Adrenal gland (tissue), 19 donors: ENCODE data around the gene TSSK3. TPM values are rescaled to one million over a fixed set of nuclear protein-coding genes. Genes with fewer than 3 reads are reported as not detected.

ENCODE experiments used
- DNase-seq, 7 donors: peaks; one replicate each; pipeline ENCODE4 v3.0.0-alpha.2; 2019 to 2020
- H3K27ac ChIP-seq, 5 donors: fragments of 200-600 bp; sonication (generic) in 4 of 5; 1 replicate in 3 of 5; 2 replicates in 2 of 5; pipeline versions ENCODE4 v1.5.1 to v1.8.0; 2016 to 2020; ENCODE audit warnings: mild to moderate bottlenecking in 1 of 5
- H3K27me3 ChIP-seq: fragments of 200-600 bp; 2 replicates; pipeline ENCODE4 v1.8.0; 2021
- H3K36me3 ChIP-seq, 2 donors: fragments of 200-600 bp; replicated peaks in 1 of 2; 1 replicate in 1 of 2; 2 replicates in 1 of 2; pipeline versions ENCODE4 v1.5.1 to v1.8.0; 2018 to 2022
- H3K4me1 ChIP-seq, 2 donors: fragments of 200-600 bp; replicated peaks in 1 of 2; 1 replicate in 1 of 2; 2 replicates in 1 of 2; pipeline versions ENCODE4 v1.5.1 to v1.8.0; 2018 to 2021
- H3K4me3 ChIP-seq, 4 donors: fragments of 200-600 bp; sonication (generic) in 3 of 4; one replicate each; pipeline ENCODE4 v1.5.1; 2016 to 2018
- H3K9me3 ChIP-seq, 3 donors: fragments of 200-600 bp; sonication (generic) in 1 of 3; replicated peaks in 1 of 3; 1 replicate in 2 of 3; 2 replicates in 1 of 3; pipeline versions ENCODE4 v1.5.1 to v1.8.0; 2016 to 2021
- CTCF ChIP-seq, 6 experiments: fragments of 450-650 bp in 4 of 6; fragments of 200-600 bp in 2 of 6; sonication (generic) in 1 of 6; IDR thresholded peaks; 1 replicate in 5 of 6; 2 replicates in 1 of 6; pipeline versions ENCODE4 v1.5.1 to v1.8.0; 2016 to 2021; ENCODE audit warnings: antibody characterized with exemption in 6 of 6, mild to moderate bottlenecking in 2 of 6, moderate library complexity in 1 of 6
- POLR2A ChIP-seq, 2 donors: fragments of 450-650 bp; IDR thresholded peaks; one replicate each; pipeline ENCODE4 v1.6.1; 2017; ENCODE audit warnings: antibody characterized with exemption in 2 of 2, mild to moderate bottlenecking in 2 of 2, moderate library complexity in 1 of 2
- WGBS, 4 donors: extraction: QIAGEN DNeasy Blood & Tissue Kit in 2 of 4; methylation state at CpG; one replicate each; pipeline versions ENCODE4 v1.1.5 to v1.1.7; 2013 to 2017; 5-methylcytosine and 5-hydroxymethylcytosine counted together
- intact Hi-C, 2 donors: fragments of 100-400 bp; cut with DNase I; formaldehyde crosslinking; loops; one replicate each; pipeline versions ENCODE4 v1.14.1 to v1.15.0; 2022 to 2023
- long read RNA-seq, 10 donors: library from polyadenylated mRNA in 3 of 10; unstranded in 2 of 10; stranded (forward) in 1 of 10; transcript quantifications; one replicate each; pipeline ENCODE4 v2.0.0 and lab custom pipeline, GENCODE V29; 2021 to 2026
- polyA plus RNA-seq, 3 donors: library from polyadenylated mRNA; stranded (reverse); fragments of 200-250 nt in 2 of 3; fragments of 350-450 nt in 1 of 3; fragmentation: Illumina TruSeq in 1 of 3; extraction: RNeasy Lipid Tissue Mini Kit (QIAGEN cat#74804) in 1 of 3; gene quantifications; one replicate each; pipeline ENCODE4 v1.2.3, GENCODE V29; 2013 to 2014
- total RNA-seq, 9 donors: library from RNA; depleted of rRNA in 4 of 9; stranded (reverse); fragments of >200 nt in 4 of 9; fragments of 120-200 nt in 1 of 9; fragmentation: NEBNext Ultra II Directional in 1 of 9; extraction: Animal tissue kit (Norgen Biotek cat#: 25700) in 1 of 9; gene quantifications; one replicate each; pipeline versions ENCODE4 v1.1.0 to v1.2.4, GENCODE V29; 2013 to 2023
- donor health status: healthy with polysubstance abuse.
- donor health status: Bipolar disorder and iron deficiency.
- donor health status: DM: yes; HTN: yes; CAD: no.
- donor health status: DM: no; HTN: no; CAD: no.
- donor health status: DM: no; HTN: no; CAD: no.
- donor health status: DM: yes; HTN: yes; CAD: no.

Gene TSSK3
- total RNA-seq (1 to 10 TPM in 6 of 9 donors, under 1 TPM in 2, not detected in 1; 0.69 to 5.3 (median 2.1) TPM), polyA plus RNA-seq (1 to 10 TPM in 2 of 3 donors, under 1 TPM in 1; 0.84 to 2.1 (median 1.2) TPM)
- long read RNA-seq, donor 1: 0 reads
- long read RNA-seq, donor 2, partial matches to known transcripts: 5 of 5 reads
- long read RNA-seq, donor 2, other reads (novel, unspliced or antisense): 0 of 5 reads
- long read RNA-seq, donor 3, partial matches to known transcripts: 0 of 5 reads
- long read RNA-seq, donor 3, other reads (novel, unspliced or antisense): 5 of 5 reads
- long read RNA-seq, donor 4: 0 reads
- long read RNA-seq, donor 5, partial matches to known transcripts: 0 of 2 reads
- long read RNA-seq, donor 5, other reads (novel, unspliced or antisense): 2 of 2 reads
- long read RNA-seq, donor 6: 0 reads
- long read RNA-seq, donor 7: 0 reads
- long read RNA-seq, donor 8: 0 reads
- long read RNA-seq, donor 9, partial matches to known transcripts: 0 of 1 reads
- long read RNA-seq, donor 9, other reads (novel, unspliced or antisense): 0 of 1 reads
- long read RNA-seq, donor 10, partial matches to known transcripts: 0 of 1 reads
- long read RNA-seq, donor 10, other reads (novel, unspliced or antisense): 0 of 1 reads

- Histone ChIP-seq H3K9me3 (no peaks in the 10 kb centered on the region), H3K36me3 (peaks cover 0 to 38% of the 10 kb centered on the region in 2 donors), H3K27me3 (no peaks in the 10 kb centered on the region), H3K4me1 (peaks cover 14 to 18% of the 10 kb centered on the region in 2 donors), H3K27ac (peak within 1 kb of the TSS in 4 of 5 donors; percentile 32 to 88 (median 68)), H3K4me3 (peak within 1 kb of the TSS in 1 of 4 donors; percentile 37)
- peak in 1 of 7 donors; percentile 61 for DNase-seq
- TF ChIP-seq CTCF (IDR thresholded peaks at IDR 0.05) (no peak), POLR2A (IDR thresholded peaks at IDR 0.05) (no peak)
- WGBS, 4 donors: 49 to 69% (median 52%) methylated on average over 14 to 17 of the region's 17 CpGs
- intact Hi-C loops: no loop called here
Measured at GRCh38 chr1:32362474-32363313, at the start of gene TSSK3, which contains the start of gene FAM229A. Gene TSSK3, plus strand, starts transcription at chr1:32362539. Its CDS starts 163 bp downstream, at chr1:32362702. Gene FAM229A, minus strand, starts transcription at chr1:32362485. Its CDS starts 394 bp downstream, at chr1:32362091.

- H3K4me1 ChIP-seq: peaks cover 0 to 8% of the 10 kb centered on the region in 2 donors
- no peaks in the 10 kb centered on the region for H3K27me3 ChIP-seq
- no peak overlapping the region for H3K27ac ChIP-seq
- H3K4me3 ChIP-seq: no peak overlapping the region
- no peak for TF ChIP-seq POLR2A (IDR thresholded peaks at IDR 0.05)
- 76 to 89% (median 82%) methylated on average over 3 of the region's 3 CpGs for WGBS, 4 donors
- no peak for DNase-seq
- intact Hi-C loops: loop anchor here in 1 of 2 donors (10.0 kb wide), 1 partner anchor 102 kb away; no protein-coding TSS in a partner anchor
- H3K36me3 ChIP-seq: peaks cover 0 to 31% of the 10 kb centered on the region in 2 donors
- no peaks in the 10 kb centered on the region for H3K9me3 ChIP-seq
Measured at GRCh38 chr1:32316903-32317277, 45.4 kb upstream of the TSSK3 start.

- 95 to 99% (median 97%) methylated on average over 9 to 10 of the region's 10 CpGs for WGBS, 4 donors
- Histone ChIP-seq H3K4me3 (no peak overlapping the region), H3K27me3 (no peaks in the 10 kb centered on the region), H3K27ac (no peak overlapping the region), H3K36me3 (peaks cover 0 to 31% of the 10 kb centered on the region in 2 donors), H3K9me3 (no peaks in the 10 kb centered on the region), H3K4me1 (peaks cover 0 to 4% of the 10 kb centered on the region in 2 donors)
- no peak for DNase-seq
- intact Hi-C loops: loop anchor here in 1 of 2 donors (10.0 kb wide), 1 partner anchor 103 kb away; no protein-coding TSS in a partner anchor
- TF ChIP-seq CTCF (IDR thresholded peaks at IDR 0.05): no peak
- no peak for TF ChIP-seq POLR2A (IDR thresholded peaks at IDR 0.05)
Measured at GRCh38 chr1:32318127-32318869, 44.0 kb upstream of the TSSK3 start.

- peaks cover 0 to 38% of the 10 kb centered on the region in 2 donors for H3K36me3 ChIP-seq
- TF ChIP-seq POLR2A (IDR thresholded peaks at IDR 0.05): no peak
- TF ChIP-seq CTCF (IDR thresholded peaks at IDR 0.05): no peak
- no peak overlapping the region for H3K27ac ChIP-seq
- no peaks in the 10 kb centered on the region for H3K9me3 ChIP-seq
- intact Hi-C loops: no loop called here
- H3K4me1 ChIP-seq: no peaks in the 10 kb centered on the region
- no peak overlapping the region for H3K4me3 ChIP-seq
- 61 to 73% (median 65%) methylated on average over 5 of the region's 5 CpGs for WGBS, 4 donors
- no peaks in the 10 kb centered on the region for H3K27me3 ChIP-seq
- no peak for DNase-seq
Measured at GRCh38 chr1:32321712-32322291, 40.5 kb upstream of the TSSK3 start.
